Prostate gland (tissue), 2 donors: ENCODE data around the gene LRP2. TPM values are rescaled to one million over a fixed set of nuclear protein-coding genes. Genes with fewer than 3 reads are reported as not detected.

Source experiments
- DNase-seq: peaks from one replicate; pipeline ENCODE4 v3.0.0-alpha.2; 2019; ENCODE audit warnings: low spot score
- H3K27ac ChIP-seq, 2 donors: fragments of 200-600 bp; sonication (generic); 2 replicates each; pipeline ENCODE4 v1.5.1; 2017 to 2019
- H3K27me3 ChIP-seq: fragments of 200-600 bp; sonication (generic); replicated peaks from 2 replicates; pipeline ENCODE4 v1.5.1; 2019; ENCODE audit not compliant: insufficient read depth
- H3K36me3 ChIP-seq, 2 donors: fragments of 200-600 bp; sonication (generic); 1 replicate in 1 of 2; 2 replicates in 1 of 2; pipeline versions ENCODE4 v1.5.1 to v1.8.1; 2017 to 2019
- H3K4me1 ChIP-seq: fragments of 200-600 bp; sonication (generic); replicated peaks from 2 replicates; pipeline ENCODE4 v1.5.1; 2019
- H3K4me3 ChIP-seq, 2 donors: fragments of 200-600 bp; sonication (generic); 2 replicates each; pipeline ENCODE4 v1.5.1; 2017 to 2019
- H3K9me3 ChIP-seq: fragments of 200-600 bp; sonication (generic); 2 replicates; pipeline ENCODE4 v1.5.1; 2017
- POLR2A ChIP-seq: fragments of 450-650 bp; IDR thresholded peaks from one replicate; pipeline ENCODE4 v1.6.1; 2016; ENCODE audit warnings: antibody characterized with exemption, mild to moderate bottlenecking
- POLR2AphosphoS5 ChIP-seq: sonication (generic); formaldehyde crosslinking; IDR thresholded peaks from one replicate; pipeline ENCODE4 v1.6.1; 2017; ENCODE audit warnings: antibody characterized with exemption
- WGBS: methylation state at CpG from one replicate; pipeline ENCODE4 v1.1.5; 2018; 5-methylcytosine and 5-hydroxymethylcytosine counted together
- intact Hi-C: fragments of 100-400 bp; cut with DNase I; formaldehyde crosslinking; loops from one replicate; pipeline ENCODE4 v1.14.2; 2022
- total RNA-seq, 2 donors: library from RNA; depleted of rRNA; stranded (reverse); fragments of >200 nt; gene quantifications; one replicate each; pipeline ENCODE4 v1.1.0, GENCODE V29; 2016
- TF ChIP-seq, protein P1 (sequence below), 4 experiments: fragments of 200-600 bp in 2 of 4; fragments of 450-650 bp in 2 of 4; sonication (generic) in 2 of 4; IDR thresholded peaks; 1 replicate in 3 of 4; 2 replicates in 1 of 4; pipeline ENCODE4 v1.5.1; 2016 to 2019; ENCODE audit warnings: antibody characterized with exemption in 4 of 4, mild to moderate bottlenecking in 2 of 4, moderate library complexity in 2 of 4

LRP2 gene
- total RNA-seq, 2 donors from 2014 or later = 1.6 to 9.5 TPM

DNA sequence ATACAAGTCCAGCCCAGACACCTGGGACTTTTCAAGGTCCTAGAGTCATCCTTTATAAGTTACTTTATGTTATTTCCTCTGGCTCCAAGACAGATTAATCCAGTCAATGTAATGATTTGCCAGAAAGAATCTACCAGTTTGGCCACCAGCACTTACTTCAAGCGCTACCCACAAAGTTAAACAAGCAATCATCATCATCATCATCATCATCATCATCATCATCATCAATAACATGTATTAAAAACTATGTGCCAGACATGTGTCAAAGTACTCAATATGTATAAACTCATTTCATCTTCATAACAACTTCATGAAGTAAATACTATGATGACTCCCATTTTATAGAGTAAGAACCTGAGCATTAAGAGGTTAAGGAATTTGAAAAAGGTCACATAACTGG, 64.3 kb downstream of the LRP2 start:
- Histone ChIP-seq H3K4me3 (no peak overlapping the region), H3K36me3 (no peaks in the 10 kb centered on the region), H3K27me3 (no peaks in the 10 kb centered on the region), H3K9me3 (no peaks in the 10 kb centered on the region), H3K4me1 (no peaks in the 10 kb centered on the region), H3K27ac (no peak overlapping the region)
- TF ChIP-seq POLR2AphosphoS5 (no peak), POLR2A (no peak)
- TF ChIP-seq, protein P1, sequence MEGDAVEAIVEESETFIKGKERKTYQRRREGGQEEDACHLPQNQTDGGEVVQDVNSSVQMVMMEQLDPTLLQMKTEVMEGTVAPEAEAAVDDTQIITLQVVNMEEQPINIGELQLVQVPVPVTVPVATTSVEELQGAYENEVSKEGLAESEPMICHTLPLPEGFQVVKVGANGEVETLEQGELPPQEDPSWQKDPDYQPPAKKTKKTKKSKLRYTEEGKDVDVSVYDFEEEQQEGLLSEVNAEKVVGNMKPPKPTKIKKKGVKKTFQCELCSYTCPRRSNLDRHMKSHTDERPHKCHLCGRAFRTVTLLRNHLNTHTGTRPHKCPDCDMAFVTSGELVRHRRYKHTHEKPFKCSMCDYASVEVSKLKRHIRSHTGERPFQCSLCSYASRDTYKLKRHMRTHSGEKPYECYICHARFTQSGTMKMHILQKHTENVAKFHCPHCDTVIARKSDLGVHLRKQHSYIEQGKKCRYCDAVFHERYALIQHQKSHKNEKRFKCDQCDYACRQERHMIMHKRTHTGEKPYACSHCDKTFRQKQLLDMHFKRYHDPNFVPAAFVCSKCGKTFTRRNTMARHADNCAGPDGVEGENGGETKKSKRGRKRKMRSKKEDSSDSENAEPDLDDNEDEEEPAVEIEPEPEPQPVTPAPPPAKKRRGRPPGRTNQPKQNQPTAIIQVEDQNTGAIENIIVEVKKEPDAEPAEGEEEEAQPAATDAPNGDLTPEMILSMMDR (IDR thresholded peaks at IDR 0.05) = no peak
- WGBS = 94% methylated on average over 1 of the region's 1 CpG
- intact Hi-C loops = no loop called here
- DNase-seq = no peak

DNA sequence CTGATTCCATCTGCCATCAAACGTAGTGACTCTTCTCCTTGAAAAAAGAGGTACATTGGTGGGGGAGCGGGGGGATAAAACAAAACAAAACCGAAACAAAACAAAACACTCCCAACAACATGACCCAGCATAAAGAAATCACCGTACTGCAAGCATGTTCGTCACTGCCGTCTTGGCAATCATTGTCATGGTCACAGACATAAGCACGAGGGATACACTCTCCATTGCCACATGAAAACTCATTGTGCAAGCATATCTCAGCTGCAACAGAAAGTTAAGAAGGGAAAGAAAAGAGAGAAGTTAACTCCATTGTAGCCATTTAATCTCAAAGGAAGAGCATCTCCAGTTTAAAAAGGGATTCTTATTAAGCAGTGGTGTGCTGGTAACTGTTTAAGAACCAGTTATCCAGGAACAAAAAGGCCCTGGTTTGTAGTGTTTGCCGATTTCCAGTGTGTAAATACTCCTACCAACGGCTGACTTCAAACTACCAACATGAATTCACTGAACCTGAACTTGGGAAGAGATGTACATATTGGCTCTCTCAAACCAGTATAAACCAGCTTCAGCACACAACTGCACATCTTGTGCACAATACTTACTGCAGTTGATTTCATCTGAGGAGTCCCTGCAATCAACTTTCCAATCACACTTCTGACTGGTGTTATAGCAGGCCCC, 68.2 kb downstream of the LRP2 start:
- H3K4me1 ChIP-seq = no peaks in the 10 kb centered on the region
- no peaks in the 10 kb centered on the region for H3K9me3 ChIP-seq
- no peak overlapping the region for H3K27ac ChIP-seq
- DNase-seq = peak; percentile 6
- H3K27me3 ChIP-seq = no peaks in the 10 kb centered on the region
- 71% methylated on average over 9 of the region's 9 CpGs for WGBS
- intact Hi-C loops = no loop called here
- TF ChIP-seq, protein P1 (IDR thresholded peaks at IDR 0.05) = no peak
- TF ChIP-seq POLR2A (no peak), POLR2AphosphoS5 (peak; percentile 53)
- no peaks in the 10 kb centered on the region for H3K36me3 ChIP-seq
- no peak overlapping the region for H3K4me3 ChIP-seq

- WGBS = 53% methylated on average over 2 of the region's 2 CpGs
- Histone ChIP-seq H3K36me3 (no peaks in the 10 kb centered on the region), H3K9me3 (no peaks in the 10 kb centered on the region), H3K4me3 (no peak overlapping the region), H3K27me3 (no peaks in the 10 kb centered on the region), H3K4me1 (no peaks in the 10 kb centered on the region), H3K27ac (no peak overlapping the region)
- TF ChIP-seq, protein P1 (IDR thresholded peaks at IDR 0.05) = no peak
- TF ChIP-seq POLR2AphosphoS5 (no peak), POLR2A (no peak)
- intact Hi-C loops = no loop called here
- no peak for DNase-seq
Measured at GRCh38 chr2:169291517-169291916, 70.8 kb downstream of the LRP2 start.

DNA sequence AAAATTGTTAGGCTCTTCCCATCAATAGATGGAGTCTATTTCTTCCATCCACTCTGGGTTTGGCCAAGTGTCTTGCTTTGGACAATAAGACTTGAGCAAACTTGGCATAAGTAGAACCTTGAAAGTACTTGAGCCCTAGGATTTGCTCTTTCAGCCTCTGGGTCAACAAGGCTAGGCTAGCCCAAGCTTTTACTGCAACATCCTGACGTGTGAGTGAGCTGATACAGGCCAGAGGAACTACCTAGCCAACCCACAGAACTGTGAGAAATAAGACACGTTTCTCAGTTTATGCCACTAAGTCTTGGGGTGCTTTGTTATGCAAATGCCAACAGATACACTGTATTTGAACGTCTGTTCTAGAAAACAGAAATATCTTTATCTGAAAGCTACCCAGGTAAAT, 71.9 kb downstream of the LRP2 start:
- H3K9me3 ChIP-seq = no peaks in the 10 kb centered on the region
- no peak overlapping the region for H3K4me3 ChIP-seq
- TF ChIP-seq, protein P1 (IDR thresholded peaks at IDR 0.05) = no peak
- no peak for TF ChIP-seq POLR2AphosphoS5
- no peak for TF ChIP-seq POLR2A
- H3K27ac ChIP-seq = no peak overlapping the region
- intact Hi-C loops = no loop called here
- no peaks in the 10 kb centered on the region for H3K4me1 ChIP-seq
- no peak for DNase-seq
- H3K36me3 ChIP-seq = no peaks in the 10 kb centered on the region
- WGBS = 62% methylated on average over 3 of the region's 3 CpGs
- no peaks in the 10 kb centered on the region for H3K27me3 ChIP-seq

DNA sequence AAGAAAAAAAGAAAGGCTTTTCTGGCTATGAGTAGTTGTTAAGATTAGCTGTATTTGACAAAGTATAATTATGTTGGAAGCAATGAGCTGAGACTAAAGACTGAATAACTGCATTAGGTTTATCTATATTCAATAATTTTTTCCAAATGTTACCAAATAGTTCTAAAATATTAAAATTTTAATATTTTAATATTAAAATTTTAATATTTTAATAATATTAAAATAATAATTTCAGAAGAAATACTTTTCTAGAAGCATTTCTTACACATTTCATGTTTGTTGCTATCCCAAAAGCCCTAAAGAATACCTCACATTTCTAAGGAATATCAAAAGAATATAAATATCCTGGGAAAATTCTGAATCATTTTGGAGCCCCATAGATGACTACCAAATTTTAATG, 74.7 kb downstream of the LRP2 start:
- Histone ChIP-seq H3K27me3 (no peaks in the 10 kb centered on the region), H3K4me3 (no peak overlapping the region), H3K36me3 (no peaks in the 10 kb centered on the region), H3K9me3 (no peaks in the 10 kb centered on the region), H3K4me1 (no peaks in the 10 kb centered on the region), H3K27ac (no peak overlapping the region)
- intact Hi-C loops = no loop called here
- TF ChIP-seq POLR2A (no peak), POLR2AphosphoS5 (no peak)
- TF ChIP-seq, protein P1 (IDR thresholded peaks at IDR 0.05) = no peak
- DNase-seq = no peak
